ENCODE measurements around the gene ARID1B. TPM values are rescaled to one million over a fixed set of nuclear protein-coding genes. Genes with fewer than 3 reads are reported as not detected.

The ARID1B gene
- total RNA-seq, 1 donor from 2014 or later, result 47.3 TPM

DNA sequence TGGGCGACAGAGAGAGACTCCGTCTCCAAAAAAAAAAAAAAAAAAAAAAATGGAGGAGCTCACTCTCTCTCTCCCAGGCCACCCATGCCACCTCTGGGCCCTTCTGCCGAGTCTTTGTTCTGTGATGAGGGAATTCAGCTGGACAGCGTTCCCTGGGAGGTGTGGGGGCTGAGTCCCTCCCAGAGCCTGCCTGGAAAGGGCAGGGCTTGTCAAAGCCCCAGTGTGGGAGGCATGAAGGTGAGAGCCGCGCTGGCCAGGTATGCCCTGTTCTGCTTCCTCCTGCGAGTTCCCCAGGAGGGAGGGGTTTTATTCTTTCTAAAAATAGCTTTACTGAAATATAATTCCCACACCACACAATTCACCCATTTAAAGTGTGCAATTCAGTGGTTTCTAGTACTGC lies 476.5 kb downstream of the ARID1B start:
- H3K27me3 ChIP-seq (ENCODE audit: control insufficient read depth, insufficient read depth, low read length), result peaks cover 5% of the 10 kb centered on the region
- no peaks in the 10 kb centered on the region for H3K36me3 ChIP-seq (ENCODE audit: control insufficient read depth, insufficient read depth, low read length)
- TF ChIP-seq, protein P1, sequence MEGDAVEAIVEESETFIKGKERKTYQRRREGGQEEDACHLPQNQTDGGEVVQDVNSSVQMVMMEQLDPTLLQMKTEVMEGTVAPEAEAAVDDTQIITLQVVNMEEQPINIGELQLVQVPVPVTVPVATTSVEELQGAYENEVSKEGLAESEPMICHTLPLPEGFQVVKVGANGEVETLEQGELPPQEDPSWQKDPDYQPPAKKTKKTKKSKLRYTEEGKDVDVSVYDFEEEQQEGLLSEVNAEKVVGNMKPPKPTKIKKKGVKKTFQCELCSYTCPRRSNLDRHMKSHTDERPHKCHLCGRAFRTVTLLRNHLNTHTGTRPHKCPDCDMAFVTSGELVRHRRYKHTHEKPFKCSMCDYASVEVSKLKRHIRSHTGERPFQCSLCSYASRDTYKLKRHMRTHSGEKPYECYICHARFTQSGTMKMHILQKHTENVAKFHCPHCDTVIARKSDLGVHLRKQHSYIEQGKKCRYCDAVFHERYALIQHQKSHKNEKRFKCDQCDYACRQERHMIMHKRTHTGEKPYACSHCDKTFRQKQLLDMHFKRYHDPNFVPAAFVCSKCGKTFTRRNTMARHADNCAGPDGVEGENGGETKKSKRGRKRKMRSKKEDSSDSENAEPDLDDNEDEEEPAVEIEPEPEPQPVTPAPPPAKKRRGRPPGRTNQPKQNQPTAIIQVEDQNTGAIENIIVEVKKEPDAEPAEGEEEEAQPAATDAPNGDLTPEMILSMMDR (IDR thresholded peaks at IDR 0.05; ENCODE audit: insufficient read depth, low read length, poor library complexity, severe bottlenecking), result no peak
- no peak for DNase-seq (ENCODE audit: low read depth)
- H3K4me3 ChIP-seq (ENCODE audit: low read depth, low read length), result no peak overlapping the region

DNA sequence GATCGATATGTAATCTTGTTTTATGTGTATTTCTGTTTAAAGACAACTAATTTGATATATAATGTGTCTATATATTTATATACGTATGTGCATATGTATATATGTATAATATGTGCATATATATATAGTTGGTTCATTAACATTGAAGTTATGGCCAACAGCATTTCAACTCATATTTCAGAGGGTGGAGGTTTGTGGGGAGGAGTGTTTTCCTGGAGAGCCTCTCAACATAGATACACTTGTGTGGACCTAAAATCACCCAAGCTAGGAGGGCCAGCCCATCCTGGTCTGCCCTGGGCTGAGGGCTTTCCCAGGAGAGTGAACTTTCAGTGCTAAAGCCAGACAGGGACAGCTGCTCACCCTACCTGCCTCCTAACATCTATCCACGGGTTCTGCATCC lies 477.4 kb downstream of the ARID1B start:
- H3K4me3 ChIP-seq (ENCODE audit: low read depth, low read length), result no peak overlapping the region
- no peak for DNase-seq (ENCODE audit: low read depth)
- H3K27me3 ChIP-seq (ENCODE audit: control insufficient read depth, insufficient read depth, low read length), result peaks cover 5% of the 10 kb centered on the region
- TF ChIP-seq, protein P1 (IDR thresholded peaks at IDR 0.05; ENCODE audit: insufficient read depth, low read length, poor library complexity, severe bottlenecking), result no peak
- H3K36me3 ChIP-seq (ENCODE audit: control insufficient read depth, insufficient read depth, low read length), result no peaks in the 10 kb centered on the region

DNA sequence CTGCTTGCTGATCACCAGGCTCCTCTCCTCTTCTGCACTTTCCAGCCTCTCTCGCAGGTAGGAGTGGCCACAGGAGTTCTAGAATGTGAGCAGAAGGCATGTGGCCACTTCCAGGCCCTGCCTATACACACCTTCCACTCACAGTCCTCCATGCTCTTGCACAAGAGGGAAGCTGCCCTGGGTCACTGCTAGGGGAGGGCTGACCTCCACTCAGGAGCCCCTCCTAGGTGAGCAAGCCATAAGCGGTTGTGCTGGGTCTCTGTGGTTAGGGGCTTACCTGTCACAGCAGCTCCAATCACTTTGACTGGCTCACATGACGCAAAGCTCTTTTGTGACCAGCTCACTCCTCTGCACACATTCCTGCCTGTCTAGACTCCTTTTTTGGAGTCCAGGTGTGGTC lies 477.9 kb downstream of the ARID1B start:
- DNase-seq (ENCODE audit: low read depth), result no peak
- no peaks in the 10 kb centered on the region for H3K36me3 ChIP-seq (ENCODE audit: control insufficient read depth, insufficient read depth, low read length)
- TF ChIP-seq, protein P1 (IDR thresholded peaks at IDR 0.05; ENCODE audit: insufficient read depth, low read length, poor library complexity, severe bottlenecking), result no peak
- peaks cover 5% of the 10 kb centered on the region for H3K27me3 ChIP-seq (ENCODE audit: control insufficient read depth, insufficient read depth, low read length)
- H3K4me3 ChIP-seq (ENCODE audit: low read depth, low read length), result no peak overlapping the region

DNA sequence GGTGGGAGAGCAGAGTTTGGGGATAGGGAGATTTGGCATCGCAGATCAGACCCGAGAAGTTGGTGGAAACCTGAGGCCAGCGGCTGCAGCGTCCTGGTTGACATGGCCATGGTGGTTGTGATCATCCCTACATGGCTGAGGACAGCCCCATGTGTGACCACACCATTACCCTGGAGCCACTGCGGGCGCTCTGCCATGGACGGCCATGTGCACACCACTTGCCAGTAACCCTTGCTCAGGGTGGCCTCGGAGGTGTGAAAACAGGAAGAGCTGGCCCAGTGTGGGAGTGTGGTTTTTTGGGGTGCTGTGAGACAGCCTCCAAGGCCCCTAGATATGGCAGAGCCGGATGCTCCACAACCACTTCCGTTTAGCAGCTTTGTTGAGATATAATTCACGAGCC lies 481.7 kb downstream of the ARID1B start:
- Histone ChIP-seq H3K36me3 (ENCODE audit: control insufficient read depth, insufficient read depth, low read length) (no peaks in the 10 kb centered on the region), H3K4me3 (ENCODE audit: low read depth, low read length) (no peak overlapping the region), H3K27me3 (ENCODE audit: control insufficient read depth, insufficient read depth, low read length) (no peaks in the 10 kb centered on the region)
- TF ChIP-seq, protein P1 (IDR thresholded peaks at IDR 0.05; ENCODE audit: insufficient read depth, low read length, poor library complexity, severe bottlenecking), result no peak
- no peak for DNase-seq (ENCODE audit: low read depth)

DNA sequence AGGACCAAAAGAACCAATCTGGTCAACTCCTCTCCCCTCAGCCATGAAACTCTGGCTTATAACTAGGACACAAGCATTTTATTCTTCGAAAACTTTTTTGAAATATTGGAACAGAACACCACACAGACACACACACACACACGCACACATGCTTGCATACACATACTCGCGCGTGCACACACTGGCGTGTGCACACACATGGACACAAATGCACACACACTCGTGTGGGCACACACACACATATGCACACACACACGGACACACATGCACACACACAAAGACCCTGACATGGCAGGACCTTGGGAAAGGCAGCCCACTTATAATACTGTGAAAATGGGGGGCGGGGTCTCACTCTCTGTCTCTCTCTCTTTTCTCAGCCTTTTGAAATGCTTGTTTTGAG lies 482.3 kb downstream of the ARID1B start:
- DNase-seq (ENCODE audit: low read depth), result no peak
- H3K36me3 ChIP-seq (ENCODE audit: control insufficient read depth, insufficient read depth, low read length), result no peaks in the 10 kb centered on the region
- no peak overlapping the region for H3K4me3 ChIP-seq (ENCODE audit: low read depth, low read length)
- TF ChIP-seq, protein P1 (IDR thresholded peaks at IDR 0.05; ENCODE audit: insufficient read depth, low read length, poor library complexity, severe bottlenecking), result no peak
- H3K27me3 ChIP-seq (ENCODE audit: control insufficient read depth, insufficient read depth, low read length), result no peaks in the 10 kb centered on the region
